UCSD-AML1 (cell line): ENCODE results near the gene SOCS2.
A peak's percentile ranks its signal among the peaks of the same experiment; 100 is the strongest.
"Not testable (repeated sequence)": the region's sequence is repeated elsewhere in the genome, so short reads cannot be mapped to it uniquely, and the experiment has no call there.

ENCODE experiments used
- DNase-seq: peaks from one replicate; lab custom pipeline; 2025; ENCODE audit not compliant: unreplicated experiment; lab: John Stamatoyannopoulos, UW

The SOCS2 gene, protein sequence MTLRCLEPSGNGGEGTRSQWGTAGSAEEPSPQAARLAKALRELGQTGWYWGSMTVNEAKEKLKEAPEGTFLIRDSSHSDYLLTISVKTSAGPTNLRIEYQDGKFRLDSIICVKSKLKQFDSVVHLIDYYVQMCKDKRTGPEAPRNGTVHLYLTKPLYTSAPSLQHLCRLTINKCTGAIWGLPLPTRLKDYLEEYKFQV

DNA sequence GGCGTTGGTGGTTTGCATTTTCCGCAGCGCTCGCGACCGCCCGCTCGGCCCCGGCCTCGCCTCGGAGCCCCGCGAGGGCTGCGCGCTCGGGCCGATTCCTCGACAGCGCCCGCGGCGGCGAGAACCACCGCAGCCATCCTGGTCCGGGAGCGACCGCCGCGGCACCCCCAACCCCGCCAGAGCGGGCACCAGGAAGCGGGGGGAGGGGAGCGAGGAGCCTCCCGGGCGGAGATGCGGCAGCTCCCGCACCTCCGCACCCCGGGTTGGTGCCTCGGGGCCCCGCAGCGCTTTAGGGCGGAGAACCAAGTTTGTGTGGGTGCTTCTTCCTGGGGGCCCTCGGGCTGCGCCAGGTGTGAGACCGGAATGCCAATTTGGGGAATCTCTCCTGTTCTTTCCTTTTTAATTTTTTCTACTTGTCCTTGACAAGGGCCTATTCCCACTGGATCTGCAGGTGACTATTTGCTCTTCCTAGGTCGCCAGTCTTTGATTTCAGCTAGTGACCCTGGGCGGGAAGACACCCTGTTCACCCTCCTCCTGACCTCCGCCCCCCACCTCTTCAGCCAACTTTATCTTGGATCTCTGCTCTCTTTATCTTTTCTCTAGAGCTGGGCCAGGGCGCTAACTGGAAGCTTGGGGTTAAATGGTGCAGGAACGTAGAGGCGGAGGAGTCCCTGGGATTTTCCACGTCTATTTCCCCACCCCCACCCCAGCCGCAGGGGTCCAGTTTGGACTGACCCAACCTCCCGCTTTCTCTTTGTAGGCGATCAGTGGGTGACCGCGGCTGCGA lies at the start of gene SOCS2:
Gene SOCS2, plus strand, starts transcription at position 751 of the 787 bp plus-strand sequence. CDS start 223 bp downstream, outside the sequence.
- DNase-seq: peak; percentile 75

GRCh38 chr12:93524386-93525133 lies 47.9 kb upstream of the SOCS2 start:
- DNase-seq: no peak

DNA sequence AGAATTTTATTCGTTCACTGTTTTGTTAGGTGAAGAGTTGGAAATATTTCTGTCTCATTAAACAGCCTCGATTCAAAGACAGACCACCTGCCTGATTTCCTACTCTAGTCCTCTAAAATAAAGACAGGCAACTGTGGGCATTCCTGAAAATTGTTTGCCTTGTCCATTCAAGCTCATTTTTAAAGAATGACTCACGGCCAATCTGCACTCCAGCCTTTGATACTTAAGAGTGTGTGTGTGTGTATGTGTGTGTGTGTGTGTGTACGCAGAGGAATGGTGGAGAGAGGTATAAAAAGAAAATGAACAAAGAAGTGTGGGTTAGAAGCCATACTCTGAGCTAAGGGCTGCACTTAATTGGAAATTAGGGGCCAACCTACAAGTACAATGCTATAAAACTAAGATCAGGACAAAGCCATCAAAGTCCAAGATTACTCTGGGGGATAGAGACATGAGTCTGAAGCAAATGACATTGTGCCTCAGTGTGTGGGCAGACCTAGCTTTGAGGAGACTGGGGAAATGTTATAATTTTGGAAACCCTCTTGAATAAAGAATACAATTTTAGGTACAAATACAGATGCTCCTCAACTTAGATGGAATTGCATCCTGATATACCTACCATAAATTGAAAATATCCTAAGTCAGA lies 45.6 kb upstream of the SOCS2 start:
- DNase-seq: no peak

DNA sequence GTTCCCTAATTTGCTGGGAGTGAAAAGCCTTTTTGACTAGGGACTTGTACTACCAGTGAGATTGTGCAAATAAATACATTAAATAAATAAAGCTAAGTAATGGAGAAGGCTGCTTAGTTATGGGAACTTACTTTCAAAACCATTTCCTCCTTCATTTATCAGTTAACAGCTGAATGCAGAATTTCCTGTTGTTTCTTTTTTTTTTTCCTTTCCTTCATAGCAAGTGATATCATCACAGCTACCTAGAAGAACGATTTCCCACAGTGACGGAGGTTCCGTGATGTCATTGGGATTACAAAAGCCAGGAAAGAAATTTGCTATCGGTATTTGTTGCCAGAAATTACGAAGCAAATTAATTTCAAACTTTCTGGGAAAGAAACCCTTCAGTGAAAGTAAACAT lies 42.1 kb upstream of the SOCS2 start:
- DNase-seq: no peak

DNA sequence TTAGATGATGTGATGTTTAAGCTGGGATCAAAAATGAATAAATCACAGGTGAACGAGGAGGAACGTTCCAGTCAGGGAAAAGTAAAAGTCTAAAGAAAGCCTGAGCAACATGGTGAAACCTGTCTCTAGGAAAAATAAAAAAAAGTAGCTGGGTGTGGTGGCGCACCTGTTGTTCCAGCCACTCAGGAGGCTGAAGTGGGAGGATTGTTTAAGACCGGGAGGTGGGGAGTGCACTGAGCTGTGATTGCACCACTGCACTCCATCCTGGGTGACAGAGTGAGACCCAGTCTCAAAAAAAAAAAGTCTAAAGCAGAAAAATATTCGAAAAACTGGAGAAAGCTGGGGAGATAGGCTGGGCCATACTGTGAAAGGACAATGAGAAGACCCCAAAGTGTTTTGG lies 39.2 kb upstream of the SOCS2 start:
- DNase-seq: no peak

GRCh38 chr12:93536111-93536765 lies 36.2 kb upstream of the SOCS2 start:
- no peak for DNase-seq

- DNase-seq: no peak
Measured at GRCh38 chr12:93536766-93537488, 35.5 kb upstream of the SOCS2 start.

GRCh38 chr12:93537769-93538168 lies 34.7 kb upstream of the SOCS2 start:
- no peak for DNase-seq

DNA sequence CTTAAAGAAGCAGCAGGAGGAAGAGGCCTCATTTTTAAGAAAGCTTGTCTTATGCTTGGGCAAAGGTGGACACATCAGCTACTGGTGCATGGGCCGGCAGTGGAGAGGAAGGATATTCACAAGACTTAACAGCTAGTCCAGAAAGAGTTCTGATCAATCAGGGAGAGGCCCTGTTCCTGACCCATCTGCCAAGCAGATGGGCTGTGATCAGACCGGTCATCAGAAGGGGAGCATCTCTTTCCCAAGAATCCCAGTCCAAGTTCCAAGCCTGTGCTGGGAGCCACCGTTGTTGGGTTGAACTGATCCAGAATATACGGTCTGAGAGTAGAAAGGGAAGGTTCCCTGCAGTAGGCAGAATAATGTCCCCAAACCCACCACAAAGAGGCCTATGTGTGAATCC lies 32.7 kb upstream of the SOCS2 start:
- no peak for DNase-seq

DNA sequence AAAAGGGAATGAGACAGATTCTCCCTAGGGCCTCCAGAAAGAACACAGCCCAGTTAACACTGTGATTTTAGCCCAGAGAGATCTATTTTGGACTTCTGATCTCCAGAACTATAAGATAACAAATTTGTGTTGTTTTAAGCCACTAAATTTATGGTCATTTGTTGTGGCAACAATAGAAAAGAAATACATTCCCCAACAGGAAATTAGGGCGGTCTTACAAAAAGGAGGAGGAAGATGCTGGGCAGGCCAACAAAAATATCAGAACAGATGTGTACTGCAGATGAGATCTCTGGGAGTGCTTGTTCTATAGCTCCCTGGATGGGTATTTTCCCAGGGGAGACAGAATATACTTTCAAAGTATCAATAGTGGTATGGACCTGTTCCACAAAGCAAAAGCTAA lies 32.0 kb upstream of the SOCS2 start:
- no peak for DNase-seq

GRCh38 chr12:93541578-93542225 lies 30.8 kb upstream of the SOCS2 start:
- DNase-seq: no peak

DNA sequence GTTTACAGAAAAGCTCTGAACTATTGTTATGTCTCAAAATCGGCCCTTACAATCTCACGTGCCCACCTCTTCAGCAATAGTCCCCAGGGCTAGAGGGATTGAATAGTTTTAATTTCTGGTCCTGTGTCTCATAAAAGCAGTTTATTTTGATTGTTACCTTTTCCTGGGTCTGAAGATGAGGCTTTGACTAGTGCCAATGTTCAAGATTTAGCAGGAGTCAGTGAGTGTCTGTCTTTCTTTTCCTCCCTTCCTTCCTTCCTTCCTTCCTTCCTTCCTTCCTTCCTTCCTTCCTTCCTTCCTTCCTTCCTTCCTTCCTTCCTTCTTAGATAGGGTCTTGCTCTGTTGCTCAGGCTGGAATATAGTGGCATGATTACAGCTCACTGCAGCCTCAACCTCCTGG lies 24.7 kb upstream of the SOCS2 start:
- DNase-seq: no peak

DNA sequence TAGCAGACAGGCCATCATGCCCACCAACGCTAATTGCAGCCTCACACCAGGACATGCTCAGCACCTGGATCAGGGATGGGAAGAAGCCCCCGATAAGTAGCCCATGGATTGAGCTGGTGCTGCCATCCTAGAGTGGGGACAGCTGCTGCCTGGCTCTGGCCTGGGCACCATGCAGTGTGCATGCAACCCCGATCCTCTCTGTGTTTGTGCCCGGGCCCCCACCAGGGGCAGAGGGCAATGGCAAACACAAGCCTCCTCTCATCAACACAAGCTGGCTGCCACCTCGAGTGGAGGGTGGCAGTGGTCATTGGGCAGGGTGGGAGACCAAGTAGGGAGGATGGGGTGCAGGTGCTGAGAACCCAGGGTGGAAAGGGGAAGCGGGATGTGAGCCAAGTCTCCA lies 23.3 kb upstream of the SOCS2 start:
- no peak for DNase-seq

- DNase-seq: no peak
Measured at GRCh38 chr12:93550748-93551611, 21.5 kb upstream of the SOCS2 start.

GRCh38 chr12:93552427-93552826 lies 20.0 kb upstream of the SOCS2 start:
- DNase-seq: no peak

GRCh38 chr12:93557879-93558278 lies 14.6 kb upstream of the SOCS2 start:
- DNase-seq: not testable (repeated sequence)

DNA sequence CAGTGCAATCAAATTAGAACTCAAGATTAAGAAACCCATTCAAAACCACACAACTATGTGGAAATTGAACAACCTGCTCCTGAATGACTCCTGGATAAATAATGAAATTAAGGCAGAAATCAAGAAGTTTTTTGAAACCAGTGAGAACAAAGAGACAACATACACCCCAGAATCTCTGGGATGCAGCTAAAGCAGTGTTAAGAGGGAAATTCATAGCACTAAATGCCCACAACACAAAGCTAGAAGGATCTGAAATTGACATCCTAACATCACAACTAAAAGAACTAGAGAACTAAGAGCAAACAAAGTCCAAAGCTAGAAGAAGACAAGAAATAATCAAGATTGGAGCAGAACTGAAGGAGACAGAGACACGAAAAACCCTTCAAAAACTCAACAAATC lies 13.8 kb upstream of the SOCS2 start:
- not testable (repeated sequence) for DNase-seq

DNA sequence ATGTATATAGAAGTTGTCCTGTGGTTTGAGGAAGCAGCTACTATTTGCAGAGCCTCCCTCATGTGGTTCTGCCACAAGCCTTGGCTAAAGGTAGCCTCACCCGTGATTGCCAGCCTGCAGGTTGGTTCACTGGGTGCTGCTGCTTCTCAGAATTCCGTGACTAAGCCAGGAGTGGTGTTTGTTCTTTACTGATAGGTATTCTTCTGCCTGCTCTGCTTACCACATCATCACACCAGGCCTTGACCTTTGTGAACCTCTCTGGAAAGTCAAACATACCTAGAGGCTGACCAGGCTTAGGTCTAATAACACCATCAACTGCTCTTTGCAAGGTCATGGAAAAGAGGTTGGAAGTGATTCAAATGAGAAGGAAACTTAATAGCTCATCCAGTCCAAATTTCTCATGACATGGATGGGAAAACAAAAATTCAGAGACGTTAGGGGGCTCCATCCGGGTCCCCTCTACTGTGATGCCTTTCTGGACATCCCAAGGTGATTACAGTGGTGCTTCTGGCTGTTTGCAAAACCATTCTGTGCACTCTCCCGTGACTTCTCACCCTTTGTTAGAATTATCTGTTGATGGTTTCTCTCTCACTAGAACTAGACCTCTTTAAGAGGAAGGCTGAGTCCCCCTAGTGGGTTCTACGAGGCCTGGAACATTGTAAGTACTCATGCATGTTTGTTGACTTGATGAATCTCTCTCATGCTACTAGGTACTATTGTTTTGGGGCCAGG lies 8.5 kb upstream of the SOCS2 start:
- DNase-seq: no peak
